NCI-H226 (cell line): ENCODE data around the gene MARVELD1.
"Not testable (repeated sequence)": the region's sequence is repeated elsewhere in the genome, so short reads cannot be mapped to it uniquely, and the experiment has no call there.

Experiments used
- DNase-seq: peaks from one replicate; pipeline ENCODE4 v3.0.0-alpha.2; 2015

MARVELD1 gene

GRCh38 chr10:97713339-97713825 lies at the start of gene MARVELD1:
MARVELD1 (plus strand) TSS chr10:97713730; CDS start chr10:97713877, 147 bp downstream.
- peak; percentile 80 for DNase-seq

GRCh38 chr10:97664282-97664850 lies 49.2 kb upstream of the MARVELD1 start:
- no peak for DNase-seq

- no peak for DNase-seq
These were observed 46.5 kb upstream of the MARVELD1 start for GRCh38 chr10:97666992-97667391.

GRCh38 chr10:97667463-97667862 lies 46.1 kb upstream of the MARVELD1 start:
- DNase-seq, result no peak

- DNase-seq, result no peak
These were observed 44.0 kb upstream of the MARVELD1 start for GRCh38 chr10:97669571-97669970.

- peak; percentile 64 for DNase-seq
These were observed 39.6 kb upstream of the MARVELD1 start for GRCh38 chr10:97673736-97674525.

- no peak for DNase-seq
These were observed 38.3 kb upstream of the MARVELD1 start for GRCh38 chr10:97675222-97675621.

- DNase-seq, result no peak
These were observed 36.6 kb upstream of the MARVELD1 start for GRCh38 chr10:97676770-97677581.

GRCh38 chr10:97679594-97679993 lies 33.9 kb upstream of the MARVELD1 start:
- DNase-seq, result no peak

GRCh38 chr10:97682042-97682441 lies 31.5 kb upstream of the MARVELD1 start:
- DNase-seq, result no peak

GRCh38 chr10:97683556-97684367 lies 29.8 kb upstream of the MARVELD1 start:
- peak; percentile 48 for DNase-seq

GRCh38 chr10:97684368-97684713 lies 29.2 kb upstream of the MARVELD1 start:
- DNase-seq, result not testable (repeated sequence)

- DNase-seq, result no peak
These were observed 28.6 kb upstream of the MARVELD1 start for GRCh38 chr10:97684866-97685394.

GRCh38 chr10:97685395-97685958 lies 28.1 kb upstream of the MARVELD1 start:
- peak; percentile 63 for DNase-seq

GRCh38 chr10:97686301-97686961 lies 27.1 kb upstream of the MARVELD1 start:
- DNase-seq, result no peak

- peak; percentile 98 for DNase-seq
These were observed 26.4 kb upstream of the MARVELD1 start, which contains the start of gene AVPI1 for GRCh38 chr10:97686962-97687784. AVPI1 (minus strand) TSS chr10:97687241; CDS start chr10:97679905, 7,336 bp downstream.

GRCh38 chr10:97687785-97688781 lies 25.4 kb upstream of the MARVELD1 start:
- DNase-seq, result peak; percentile 18

- DNase-seq, result peak; percentile 100
These were observed 23.9 kb upstream of the MARVELD1 start for GRCh38 chr10:97689559-97690020.

GRCh38 chr10:97690133-97690532 lies 23.4 kb upstream of the MARVELD1 start:
- DNase-seq, result no peak
